B cell (primary cell): ENCODE measurements around the gene IL12RB1. TPM values are rescaled to one million over a fixed set of nuclear protein-coding genes. Genes with fewer than 3 reads are reported as not detected.

ENCODE experiments used
- ATAC-seq: fragments of 200-7000 bp; cut with Tn5 transposase; one replicate; pipeline ENCODE4 v1.10.0; 2021; ENCODE audit warnings: low read depth, mild to moderate bottlenecking, moderate number of reproducible peaks, moderate library complexity
- CTCF ChIA-PET: fragments of 350-600 bp; sonication (Branson Sonifier 250); formaldehyde crosslinking; loops from one replicate; lab custom pipeline; 2021; ENCODE audit warnings: antibody characterized with exemption, inconsistent platforms; lab: Charles Lee
- POLR2A ChIA-PET: fragments of 350-600 bp; sonication (Branson Sonifier 250); formaldehyde crosslinking; loops from one replicate; lab custom pipeline; 2021; ENCODE audit warnings: antibody characterized with exemption; lab: Charles Lee
- DNase-seq: peaks from one replicate; pipeline ENCODE4 v3.0.0; 2013
- H2AFZ ChIP-seq: 2 replicates; pipeline ENCODE4 v1.6.1; 2012; ENCODE audit warnings: mild to moderate bottlenecking, low read depth, low read length; ENCODE audit not compliant: insufficient read depth, poor library complexity, severe bottlenecking
- H3K27ac ChIP-seq, 2 donors: 1 replicate in 1 of 2; 2 replicates in 1 of 2; pipeline ENCODE4 v1.5.1; 2012 to 2013; ENCODE audit warnings: low read length in 2 of 2, mild to moderate bottlenecking in 2 of 2, moderate library complexity in 1 of 2
- H3K27me3 ChIP-seq, 4 experiments: fragments of 200-600 bp in 1 of 4; sonication (generic) in 1 of 4; replicated peaks in 1 of 4; 1 replicate in 2 of 4; 2 replicates in 2 of 4; pipeline versions ENCODE4 v1.6.1 to v1.7.0; 2013 to 2016; ENCODE audit warnings: low read length in 3 of 4, mild to moderate bottlenecking in 2 of 4, mixed read lengths in 1 of 4, moderate library complexity in 1 of 4; ENCODE audit not compliant: insufficient read depth in 4 of 4, control insufficient read depth in 3 of 4; ENCODE audit errors: control extremely low read depth in 1 of 4
- H3K36me3 ChIP-seq, 2 experiments: replicated peaks in 1 of 2; 1 replicate in 1 of 2; 2 replicates in 1 of 2; pipeline versions ENCODE4 v1.6.1 to v1.7.1; 2013; ENCODE audit warnings: low read length in 1 of 2; ENCODE audit not compliant: insufficient read depth in 2 of 2, control insufficient read depth in 1 of 2; ENCODE audit errors: control extremely low read depth in 1 of 2, extremely low read depth in 1 of 2
- H3K4me1 ChIP-seq, 2 donors: fragments of 200-600 bp in 1 of 2; sonication (generic) in 1 of 2; 1 replicate in 1 of 2; 2 replicates in 1 of 2; pipeline versions ENCODE4 v1.5.1 to v1.6.1; 2013 to 2017; ENCODE audit warnings: low read length in 2 of 2; ENCODE audit not compliant: control insufficient read depth in 2 of 2, insufficient read depth in 2 of 2
- H3K4me2 ChIP-seq: replicated peaks from 2 replicates; pipeline ENCODE3; 2012; ENCODE audit warnings: mild to moderate bottlenecking, low read depth, low read length; ENCODE audit not compliant: poor library complexity, severe bottlenecking
- H3K4me3 ChIP-seq, 5 experiments: fragments of 200-600 bp in 1 of 5; sonication (generic) in 1 of 5; 1 replicate in 3 of 5; 2 replicates in 2 of 5; pipeline versions ENCODE4 v1.5.1 to v1.7.0; 2011 to 2016; ENCODE audit warnings: low read length in 4 of 5, mild to moderate bottlenecking in 4 of 5, low read depth in 2 of 5, control low read depth in 1 of 5, moderate library complexity in 1 of 5; ENCODE audit not compliant: insufficient read depth in 1 of 5; ENCODE audit errors: control extremely low read depth in 1 of 5, extremely low read depth in 1 of 5
- H3K79me2 ChIP-seq: fragments of 200-600 bp; sonication (generic); one replicate; pipeline ENCODE4 v1.6.0; 2016; ENCODE audit warnings: low read length; ENCODE audit not compliant: control insufficient read depth, insufficient read depth
- H3K9ac ChIP-seq: fragments of 200-600 bp; sonication (generic); 2 replicates; pipeline ENCODE4 v1.6.1; 2017; ENCODE audit warnings: mild to moderate bottlenecking, low read length, moderate library complexity
- H3K9me3 ChIP-seq, 3 donors: one replicate each; pipeline versions ENCODE4 v1.6.1 to v1.7.1; 2013; ENCODE audit warnings: low read length in 2 of 3; ENCODE audit not compliant: control insufficient read depth in 2 of 3, insufficient read depth in 1 of 3; ENCODE audit errors: control extremely low read depth in 1 of 3
- H4K20me1 ChIP-seq: 2 replicates; pipeline ENCODE4 v1.6.0; 2012; ENCODE audit warnings: mild to moderate bottlenecking, low read length; ENCODE audit not compliant: insufficient read depth, control insufficient read depth, poor library complexity, severe bottlenecking
- H3K27ac Mint-ChIP-seq: one replicate; pipeline ENCODE4 v1.8.0; 2021; ENCODE audit warnings: mixed read lengths
- H3K27me3 Mint-ChIP-seq: one replicate; pipeline ENCODE4 v1.8.0; 2021; ENCODE audit warnings: mixed read lengths
- H3K4me1 Mint-ChIP-seq: one replicate; pipeline ENCODE4 v1.8.0; 2021; ENCODE audit warnings: mixed read lengths
- H3K4me3 Mint-ChIP-seq: one replicate; pipeline ENCODE4 v1.8.0; 2021; ENCODE audit warnings: mixed read lengths
- H3K9me3 Mint-ChIP-seq: one replicate; pipeline ENCODE4 v1.8.0; 2022; ENCODE audit warnings: mixed read lengths; ENCODE audit not compliant: insufficient read depth
- CTCF ChIP-seq: fragments of 200-600 bp; IDR thresholded peaks from one replicate; pipeline ENCODE4 v1.8.0; 2022; ENCODE audit warnings: antibody characterized with exemption, mild to moderate bottlenecking
- EZH2 ChIP-seq: IDR thresholded peaks from 2 replicates; pipeline ENCODE4 v1.6.1; 2012; ENCODE audit warnings: borderline replicate concordance, low read depth, mild to moderate bottlenecking, moderate library complexity, low read length; ENCODE audit not compliant: insufficient read depth, poor library complexity, severe bottlenecking
- WGBS: methylation state at CpG from one replicate; pipeline ENCODE4 v1.1.5; 2013; ENCODE audit warnings: missing lambda C conversion rate; ENCODE audit not compliant: insufficient coverage; 5-methylcytosine and 5-hydroxymethylcytosine counted together
- intact Hi-C: fragments of 100-400 bp; cut with micrococcal nuclease; formaldehyde crosslinking; loops from one replicate; pipeline ENCODE4 v1.10.0; 2022
- polyA plus RNA-seq: library from polyadenylated mRNA; depleted of rRNA; stranded (reverse); fragments of >200 nt; gene quantifications from 2 replicates; pipeline ENCODE4 v1.2.3, GENCODE V29; 2012
- total RNA-seq, 2 donors: library from RNA; stranded (reverse); fragments of 120-200 nt in 1 of 2; gene quantifications; 1 replicate in 1 of 2; 2 replicates in 1 of 2; pipeline versions ENCODE4 v1.2.3 to v1.2.4, GENCODE V29; 2013 to 2022

The IL12RB1 gene
- total and polyA plus RNA-seq, 2 donors (not counting 1 experiment from before 2014, with no cell fraction given): 18.8 to 24.5 TPM

DNA sequence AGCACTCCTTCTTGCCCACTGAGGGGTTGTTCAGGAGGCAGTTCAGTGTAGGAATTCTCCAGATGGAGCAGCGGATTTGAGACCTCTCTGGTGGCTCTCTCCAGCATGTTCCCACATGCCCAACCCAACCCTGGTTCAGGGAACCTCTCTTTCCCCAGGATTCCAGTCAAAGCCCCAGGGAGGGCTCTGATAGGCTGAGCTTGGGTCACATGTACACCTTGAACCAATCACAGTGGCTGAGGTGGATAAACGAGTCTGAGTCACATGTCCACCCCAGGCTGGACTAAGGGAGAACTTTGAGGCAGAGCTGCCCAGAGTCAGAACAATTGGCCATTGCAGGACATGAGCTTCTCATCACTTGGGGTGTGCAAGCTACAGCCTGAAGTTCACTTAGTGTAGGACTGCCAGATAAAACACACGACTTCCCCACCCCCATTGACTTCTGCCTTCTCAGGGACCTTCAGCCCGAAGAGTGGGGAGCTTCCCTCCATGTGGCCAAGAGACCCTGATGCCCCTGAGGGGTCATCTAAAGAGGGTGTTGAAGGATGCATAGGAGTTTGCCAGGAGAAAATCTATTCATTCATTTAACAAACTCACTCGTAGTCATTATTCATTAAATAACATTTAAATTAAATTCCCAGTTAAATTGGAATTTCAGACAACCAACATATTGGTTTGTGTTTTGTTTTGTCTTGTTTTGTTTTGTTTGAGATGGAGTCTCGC, 6.9 kb upstream of the IL12RB1 start:
- no peak for TF ChIP-seq EZH2
- TF ChIP-seq CTCF: no peak
- Histone ChIP-seq H3K9me3 (peaks cover 0 to 8% (median 0%) of the 10 kb centered on the region in 3 donors), H3K4me1 (peaks cover 36 to 54% of the 10 kb centered on the region in 2 donors), H3K4me3 (no peak overlapping the region), H3K27me3 (no peaks in the 10 kb centered on the region), H4K20me1 (no peaks in the 10 kb centered on the region), H3K27ac (no peak overlapping the region), H3K36me3 (no peaks in the 10 kb centered on the region), H3K79me2 (peaks cover 25% of the 10 kb centered on the region), H2AFZ (no peak overlapping the region), H3K4me2 (no peak overlapping the region), H3K9ac (no peak overlapping the region)
- no peak for DNase-seq
- CTCF ChIA-PET: no interaction called here
- 30% methylated on average over 1 of the region's 6 CpGs for WGBS
- intact Hi-C loops: no loop called here
- no peaks in the 10 kb centered on the region for H3K27me3 Mint-ChIP-seq
- H3K4me1 Mint-ChIP-seq: peaks cover 44% of the 10 kb centered on the region
- H3K27ac Mint-ChIP-seq: no peak overlapping the region
- ATAC-seq: no peak
- POLR2A ChIA-PET: no interaction called here
- H3K9me3 Mint-ChIP-seq: no peaks in the 10 kb centered on the region
- no peak overlapping the region for H3K4me3 Mint-ChIP-seq

DNA sequence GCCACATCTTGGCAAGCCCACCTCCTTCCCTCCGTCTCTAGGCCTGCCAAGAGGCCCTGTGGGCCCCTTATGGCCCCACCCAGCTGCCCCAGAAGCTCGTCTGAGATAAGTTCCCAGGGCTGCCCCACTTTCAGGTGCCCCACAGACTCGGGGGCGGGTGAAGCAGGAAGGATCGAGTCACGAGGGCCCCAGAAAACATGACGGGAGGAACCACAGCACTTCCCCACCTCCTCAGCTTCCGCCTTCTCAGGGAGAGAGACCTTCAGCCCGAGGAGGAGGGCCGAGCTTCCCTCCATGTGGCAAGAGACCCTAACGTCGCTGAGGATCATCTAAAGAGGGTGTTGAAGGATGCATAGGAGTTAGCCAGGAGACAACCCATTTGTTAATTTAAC, 4.5 kb upstream of the IL12RB1 start:
- ChIA-PET CTCF (interaction anchor here (0.6 to 7.1 kb wide), 12 partner anchors 13 to 161 kb away, joined by 3 to 58 read pairs (median 4); partner anchors contain the start of genes ARRDC2 and CCDC124), POLR2A (interaction anchor here (0.6 to 3.1 kb wide), 11 partner anchors 7 to 858 kb away, joined by 3 to 23 read pairs (median 4); partner anchors contain the start of gene MAST3)
- ATAC-seq: peak; percentile 65
- H2AFZ ChIP-seq: peak overlapping the region; percentile 60
- no peaks in the 10 kb centered on the region for H3K27me3 ChIP-seq
- H3K9me3 ChIP-seq: peaks cover 0 to 5% (median 0%) of the 10 kb centered on the region in 3 donors
- Mint-ChIP-seq H3K9me3 (no peaks in the 10 kb centered on the region), H3K27ac (peak overlapping the region; percentile 97), H3K27me3 (no peaks in the 10 kb centered on the region), H3K4me3 (peak overlapping the region; percentile 80), H3K4me1 (peaks cover 54% of the 10 kb centered on the region)
- peak overlapping the region; percentile 94 to 97 for H3K27ac ChIP-seq
- WGBS: 4% methylated on average over 4 of the region's 12 CpGs
- H3K4me1 ChIP-seq: peaks cover 52 to 62% of the 10 kb centered on the region in 2 donors
- no peaks in the 10 kb centered on the region for H4K20me1 ChIP-seq
- peak overlapping the region; percentile 69 for H3K4me2 ChIP-seq
- peak overlapping the region; percentile 27 for H3K9ac ChIP-seq
- no peaks in the 10 kb centered on the region for H3K36me3 ChIP-seq
- intact Hi-C loops: loop anchor here (2.0 kb wide), 1 partner anchor 14 kb away; no protein-coding TSS in a partner anchor
- H3K4me3 ChIP-seq: peak overlapping the region in 2 of 5 experiments; percentile 18 to 44
- no peak for TF ChIP-seq CTCF
- TF ChIP-seq EZH2: no peak
- DNase-seq: peak; percentile 91
- peaks cover 33% of the 10 kb centered on the region for H3K79me2 ChIP-seq
